KMS-11 (cell line): ENCODE measurements around the gene GNB5.

Experiments used
- H2AFZ ChIP-seq: fragments of 200-600 bp; sonication (generic); 2 replicates; pipeline ENCODE4 v1.6.1; 2016; ENCODE audit warnings: antibody characterized with exemption, mixed run types, low read depth
- H3K27ac ChIP-seq: fragments of 200-600 bp; sonication (generic); 2 replicates; pipeline ENCODE4 v1.6.1; 2016; ENCODE audit warnings: mild to moderate bottlenecking, mixed run types
- H3K27me3 ChIP-seq: fragments of 200-600 bp; sonication (generic); 2 replicates; pipeline ENCODE4 v1.6.1; 2017; ENCODE audit warnings: mild to moderate bottlenecking, low read depth, mixed run types, moderate library complexity; ENCODE audit not compliant: insufficient read depth
- H3K36me3 ChIP-seq: fragments of 200-600 bp; sonication (generic); 2 replicates; pipeline ENCODE4 v1.6.1; 2017; ENCODE audit warnings: mild to moderate bottlenecking, mixed run types; ENCODE audit not compliant: insufficient read depth
- H3K4me1 ChIP-seq: fragments of 200-600 bp; sonication (generic); 2 replicates; pipeline ENCODE4 v1.6.1; 2016; ENCODE audit warnings: mild to moderate bottlenecking, low read depth, mixed run types; ENCODE audit not compliant: poor library complexity, severe bottlenecking
- H3K4me2 ChIP-seq: fragments of 200-600 bp; sonication (generic); 2 replicates; pipeline ENCODE4 v1.7.0; 2016; ENCODE audit warnings: mild to moderate bottlenecking, mixed run types
- H3K4me3 ChIP-seq: fragments of 200-600 bp; sonication (generic); IDR thresholded peaks from 2 replicates; pipeline ENCODE4 v1.6.1; 2017; ENCODE audit warnings: low read depth, low read length, mixed read lengths; ENCODE audit not compliant: insufficient read depth
- H3K79me2 ChIP-seq: fragments of 200-600 bp; sonication (generic); 2 replicates; pipeline ENCODE4 v1.6.1; 2016; ENCODE audit warnings: low read depth, mixed run types; ENCODE audit not compliant: insufficient read depth
- H3K9ac ChIP-seq: fragments of 200-600 bp; sonication (generic); 2 replicates; pipeline ENCODE4 v1.6.1; 2016; ENCODE audit warnings: mild to moderate bottlenecking, mixed run types
- H4K20me1 ChIP-seq: fragments of 200-600 bp; sonication (generic); 2 replicates; pipeline ENCODE4 v1.6.1; 2016; ENCODE audit warnings: mild to moderate bottlenecking, mixed run types; ENCODE audit not compliant: insufficient read depth
- CTCF ChIP-seq: fragments of 200-600 bp; sonication (generic); conservative IDR thresholded peaks from 2 replicates; pipeline ENCODE4 v1.6.1; 2017; ENCODE audit warnings: low read depth, mild to moderate bottlenecking, antibody characterized with exemption, low read length, moderate library complexity, mixed read lengths

The GNB5 gene

GRCh38 chr15:52121006-52121405, 70.2 kb downstream of the GNB5 start:
- H3K4me1 ChIP-seq: no peaks in the 10 kb centered on the region
- no peak overlapping the region for H2AFZ ChIP-seq
- no peaks in the 10 kb centered on the region for H3K36me3 ChIP-seq
- TF ChIP-seq CTCF: no peak
- H4K20me1 ChIP-seq: no peaks in the 10 kb centered on the region
- no peak overlapping the region for H3K9ac ChIP-seq
- H3K27me3 ChIP-seq: no peaks in the 10 kb centered on the region
- no peak overlapping the region for H3K27ac ChIP-seq
- H3K4me3 ChIP-seq: no peak overlapping the region
- no peak overlapping the region for H3K4me2 ChIP-seq
- H3K79me2 ChIP-seq: no peaks in the 10 kb centered on the region

GRCh38 chr15:52120488-52120887, 70.7 kb downstream of the GNB5 start:
- Histone ChIP-seq H3K27ac (no peak overlapping the region), H4K20me1 (no peaks in the 10 kb centered on the region), H3K4me3 (no peak overlapping the region), H3K79me2 (no peaks in the 10 kb centered on the region), H3K9ac (no peak overlapping the region), H3K4me2 (no peak overlapping the region), H3K4me1 (no peaks in the 10 kb centered on the region), H3K36me3 (no peaks in the 10 kb centered on the region), H3K27me3 (no peaks in the 10 kb centered on the region), H2AFZ (no peak overlapping the region)
- no peak for TF ChIP-seq CTCF

GRCh38 chr15:52118969-52119749, 72.0 kb downstream of the GNB5 start:
- no peak for TF ChIP-seq CTCF
- H3K79me2 ChIP-seq: no peaks in the 10 kb centered on the region
- no peak overlapping the region for H2AFZ ChIP-seq
- H3K27me3 ChIP-seq: no peaks in the 10 kb centered on the region
- H3K27ac ChIP-seq: no peak overlapping the region
- H3K4me3 ChIP-seq: no peak overlapping the region
- no peaks in the 10 kb centered on the region for H4K20me1 ChIP-seq
- no peak overlapping the region for H3K9ac ChIP-seq
- no peak overlapping the region for H3K4me2 ChIP-seq
- no peaks in the 10 kb centered on the region for H3K36me3 ChIP-seq
- H3K4me1 ChIP-seq: no peaks in the 10 kb centered on the region

- Histone ChIP-seq H3K36me3 (no peaks in the 10 kb centered on the region), H2AFZ (no peak overlapping the region), H4K20me1 (no peaks in the 10 kb centered on the region), H3K4me1 (no peaks in the 10 kb centered on the region), H3K4me3 (no peak overlapping the region), H3K4me2 (no peak overlapping the region), H3K27ac (no peak overlapping the region), H3K27me3 (no peaks in the 10 kb centered on the region), H3K9ac (no peak overlapping the region), H3K79me2 (no peaks in the 10 kb centered on the region)
- no peak for TF ChIP-seq CTCF
Measured at GRCh38 chr15:52117549-52117948, 73.6 kb downstream of the GNB5 start.
